GM19099 (cell line): Measurements from ENCODE around the gene AIF1.

ENCODE experiments used
- POLR2A ChIP-seq: IDR thresholded peaks from 3 replicates; pipeline ENCODE4 v1.6.1; 2011; ENCODE audit warnings: low read depth; ENCODE audit not compliant: insufficient read length; ENCODE audit errors: extremely low read depth

Gene AIF1

DNA sequence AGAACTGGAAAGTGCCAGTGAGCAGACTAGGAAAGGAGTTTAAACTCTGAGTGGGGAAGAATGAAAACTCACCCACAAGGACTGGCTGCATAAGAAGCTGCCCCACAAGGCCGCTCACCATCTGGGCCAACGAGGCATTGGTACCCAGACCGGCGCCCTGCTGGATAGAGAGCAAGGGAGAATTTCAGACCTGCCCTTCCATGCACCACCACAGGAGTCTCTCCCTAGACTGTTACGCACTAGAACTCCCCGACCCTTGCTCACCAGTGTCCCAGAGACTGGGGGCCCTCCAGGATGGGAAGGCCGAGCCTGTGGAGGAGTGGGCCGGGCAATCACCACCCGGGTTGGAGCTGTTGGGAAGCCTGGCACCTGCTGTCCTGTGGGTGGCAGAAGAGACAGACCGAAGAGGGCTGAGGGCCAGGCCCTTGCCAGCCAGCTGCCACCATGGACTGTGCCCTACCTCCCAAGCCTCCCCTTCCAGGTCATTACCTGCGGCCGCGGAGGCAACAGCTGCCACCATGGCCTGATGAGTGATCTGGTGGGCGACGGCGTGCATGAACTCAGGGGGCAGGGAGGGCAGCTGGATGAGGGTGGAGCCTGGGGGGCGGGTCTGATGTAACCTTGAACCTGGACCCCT, 28.9 kb downstream of the AIF1 start:
- TF ChIP-seq POLR2A, result no peak

DNA sequence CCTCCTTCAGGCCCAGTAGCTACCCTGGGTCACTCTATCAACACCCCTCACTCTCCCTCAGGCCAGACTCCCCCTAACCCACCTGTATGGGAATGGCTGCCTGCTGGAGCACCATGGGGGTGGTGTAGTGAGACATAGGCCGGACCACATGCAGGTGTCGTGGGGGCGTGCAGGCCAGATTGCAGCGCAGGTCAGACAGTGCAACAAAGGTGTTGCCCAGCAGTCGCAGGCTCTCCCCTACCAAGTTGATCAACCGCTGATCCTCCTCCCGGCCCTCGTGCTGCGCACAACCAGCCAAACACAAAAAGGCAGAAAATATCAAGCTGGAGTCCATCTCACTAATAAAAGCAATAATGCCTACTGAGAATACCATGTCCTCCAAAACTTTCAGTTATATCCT, 30.3 kb downstream of the AIF1 start:
- TF ChIP-seq POLR2A, result no peak

DNA sequence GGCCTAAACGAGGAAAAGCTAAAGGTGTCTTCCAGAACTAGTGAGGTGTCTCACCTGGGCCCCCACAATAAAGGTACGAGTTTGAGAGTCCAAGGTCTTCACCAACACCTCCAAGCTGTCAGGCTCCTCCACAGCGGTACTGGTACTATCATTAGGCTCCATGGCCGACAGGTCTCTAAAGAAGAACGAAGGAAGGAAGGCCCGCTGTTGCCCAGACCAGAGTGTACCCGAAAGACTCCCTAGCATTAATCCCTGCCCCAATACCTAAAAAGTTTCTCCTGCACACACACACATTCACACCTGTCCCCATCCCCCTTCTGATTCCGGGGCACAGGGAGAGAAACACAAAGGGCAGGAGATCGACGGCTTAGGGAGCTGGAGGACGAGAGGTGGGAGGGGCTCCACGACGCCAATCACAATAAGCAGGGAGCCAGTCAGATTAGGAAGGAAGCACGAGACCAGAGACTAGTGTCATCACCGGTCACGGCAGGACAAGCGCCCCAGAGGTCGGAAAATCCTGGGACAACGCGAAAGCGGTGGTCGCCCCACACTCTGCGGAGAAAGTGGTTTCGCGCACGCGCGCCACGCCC, 36.7 kb downstream of the AIF1 start:
- no peak for TF ChIP-seq POLR2A

DNA sequence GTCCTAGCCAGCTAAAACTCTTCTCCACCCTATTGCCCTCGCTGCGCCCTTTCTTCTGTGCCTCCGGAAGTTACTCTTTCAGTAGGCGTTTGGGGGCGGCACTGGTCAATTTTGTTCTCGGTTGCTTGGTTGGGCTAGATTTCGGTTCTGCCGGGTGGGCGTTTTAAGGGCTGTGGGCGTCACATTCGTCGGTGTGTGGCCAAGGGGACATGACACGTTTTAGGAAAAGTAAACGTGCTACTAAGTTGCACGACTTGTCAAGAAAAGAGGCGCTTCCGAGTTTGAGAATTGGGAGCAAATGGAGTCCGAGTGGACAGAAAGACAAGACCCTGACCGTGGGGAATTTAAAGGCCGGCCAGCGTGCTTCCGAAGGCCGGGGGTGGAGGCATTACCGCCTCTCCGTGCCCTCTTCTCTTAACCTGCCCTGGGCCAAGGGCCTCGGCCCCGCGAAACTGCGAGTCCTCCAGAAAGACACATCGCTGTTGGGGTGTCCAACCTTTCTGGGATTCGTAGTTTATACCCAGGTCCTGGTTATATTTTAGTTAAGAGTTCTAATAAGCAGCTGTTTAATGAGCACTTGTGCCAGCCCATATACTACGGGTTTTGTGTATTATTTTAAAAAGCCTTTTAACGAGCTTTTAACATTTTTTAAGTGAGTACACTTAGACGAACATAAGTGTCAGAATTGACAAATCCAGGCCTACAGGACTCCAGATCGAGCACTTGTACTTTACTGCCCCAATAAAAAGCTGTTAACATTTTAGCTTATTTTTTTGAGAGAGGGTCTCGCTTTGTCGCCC, 38.1 kb downstream of the AIF1 start:
- TF ChIP-seq POLR2A, result peak; percentile 45

DNA sequence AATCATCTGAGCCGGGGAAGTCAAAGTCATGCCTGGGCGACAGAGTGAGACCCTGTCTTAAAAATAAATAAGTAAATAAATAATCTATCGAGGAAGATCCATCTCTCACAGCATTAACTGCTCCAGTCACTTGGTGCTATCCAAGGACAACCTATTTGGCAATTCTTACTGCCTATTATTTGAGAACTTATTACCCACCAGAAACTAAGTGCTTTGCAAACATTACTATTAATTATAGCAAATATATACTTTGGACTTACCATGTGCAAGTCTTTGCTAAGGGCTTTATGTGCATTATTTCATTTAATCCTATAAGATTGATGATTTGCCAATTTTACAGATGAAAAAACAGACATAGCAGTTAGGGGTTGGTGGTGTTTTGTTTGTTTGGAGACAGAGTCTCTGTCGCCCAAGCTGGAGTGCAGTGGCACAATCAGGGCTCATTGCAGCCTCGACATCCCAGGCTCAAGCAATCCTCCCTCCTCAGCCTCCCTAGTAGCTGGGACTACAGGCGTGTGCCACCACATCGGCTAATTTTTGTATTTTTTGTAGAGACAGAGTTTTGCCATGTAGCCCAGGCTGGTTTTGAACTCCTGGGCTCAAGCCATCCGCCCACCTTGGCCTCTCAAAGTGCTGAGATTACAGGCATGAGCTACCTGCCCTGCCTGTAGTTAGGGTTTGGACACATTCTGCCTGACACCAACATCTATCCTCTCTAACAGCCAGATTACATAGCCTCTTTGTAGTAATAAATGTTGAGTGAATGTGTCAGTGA, 39.7 kb downstream of the AIF1 start:
- no peak for TF ChIP-seq POLR2A

DNA sequence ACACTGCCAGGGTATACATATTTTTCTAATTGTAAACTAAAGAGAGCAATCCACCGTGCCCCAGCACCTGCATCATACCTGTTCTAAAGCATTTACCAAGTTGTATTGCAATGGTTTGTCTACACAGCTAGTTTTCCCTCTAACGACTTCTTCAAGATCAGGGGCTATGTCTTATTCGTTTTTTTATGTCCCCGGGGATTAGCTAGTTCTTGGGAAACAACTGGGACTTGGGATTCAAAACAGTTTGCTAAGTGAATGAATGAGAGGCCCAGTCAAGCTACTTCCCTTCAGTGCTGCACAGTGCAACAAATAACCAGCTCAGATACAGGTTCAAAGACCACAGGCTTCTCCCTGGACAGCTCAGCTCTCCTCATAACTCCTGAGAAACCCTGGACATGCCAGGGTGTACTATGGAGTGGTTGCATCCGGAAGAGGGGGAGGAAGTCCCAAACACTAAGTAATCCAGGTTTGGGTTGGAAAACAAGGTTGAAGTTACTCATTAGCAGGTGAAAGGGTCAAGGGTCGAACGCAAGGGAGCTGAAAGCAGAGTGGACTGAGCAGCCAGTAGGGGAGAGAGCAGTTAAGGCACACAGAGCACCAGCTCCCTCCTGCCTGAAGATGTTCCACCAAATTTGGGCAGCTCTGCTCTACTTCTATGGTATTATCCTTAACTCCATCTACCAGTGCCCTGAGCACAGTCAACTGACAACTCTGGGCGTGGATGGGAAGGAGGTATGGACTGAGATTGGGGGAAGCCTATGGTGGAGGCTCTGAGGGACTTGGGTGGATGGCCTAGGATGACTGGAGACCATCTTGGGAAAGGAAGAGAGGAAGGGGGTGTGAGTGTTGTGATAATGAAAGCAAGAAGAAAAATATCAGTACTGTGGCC, 40.6 kb downstream of the AIF1 start, which contains the start of gene APOM:
APOM (plus strand) TSS at position 546 of the 889 bp plus-strand sequence; CDS start at position 619, 73 bp downstream.
- TF ChIP-seq POLR2A, result no peak

DNA sequence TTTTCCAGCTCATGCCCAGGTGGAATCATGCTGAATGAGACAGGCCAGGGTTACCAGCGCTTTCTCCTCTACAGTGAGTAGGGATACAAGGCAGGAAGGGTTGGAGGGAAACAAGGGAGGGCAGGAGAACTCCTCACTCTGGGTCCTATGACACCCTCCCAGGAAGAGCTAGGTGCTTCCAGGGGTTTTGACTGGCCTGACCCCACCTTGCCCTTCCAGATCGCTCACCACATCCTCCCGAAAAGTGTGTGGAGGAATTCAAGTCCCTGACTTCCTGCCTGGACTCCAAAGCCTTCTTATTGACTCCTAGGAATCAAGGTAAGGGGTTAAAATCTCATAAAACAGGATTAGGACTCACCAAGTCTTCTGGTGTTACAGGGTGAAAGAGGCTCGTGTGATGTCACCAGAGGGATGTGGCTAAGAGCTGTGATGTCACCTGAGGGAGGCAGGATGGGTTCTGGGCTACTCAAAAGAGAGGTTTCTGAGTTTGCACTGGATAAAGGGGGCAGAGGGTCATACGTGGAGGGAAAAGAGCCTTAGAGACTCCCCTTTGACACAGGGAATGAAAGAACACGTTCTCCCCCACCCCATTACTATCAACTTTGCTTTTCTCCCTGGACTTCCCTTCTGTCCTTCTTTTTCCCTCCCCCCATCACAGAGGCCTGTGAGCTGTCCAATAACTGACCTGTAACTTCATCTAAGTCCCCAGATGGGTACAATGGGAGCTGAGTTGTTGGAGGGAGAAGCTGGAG, 42.5 kb downstream of the AIF1 start:
- no peak for TF ChIP-seq POLR2A

DNA sequence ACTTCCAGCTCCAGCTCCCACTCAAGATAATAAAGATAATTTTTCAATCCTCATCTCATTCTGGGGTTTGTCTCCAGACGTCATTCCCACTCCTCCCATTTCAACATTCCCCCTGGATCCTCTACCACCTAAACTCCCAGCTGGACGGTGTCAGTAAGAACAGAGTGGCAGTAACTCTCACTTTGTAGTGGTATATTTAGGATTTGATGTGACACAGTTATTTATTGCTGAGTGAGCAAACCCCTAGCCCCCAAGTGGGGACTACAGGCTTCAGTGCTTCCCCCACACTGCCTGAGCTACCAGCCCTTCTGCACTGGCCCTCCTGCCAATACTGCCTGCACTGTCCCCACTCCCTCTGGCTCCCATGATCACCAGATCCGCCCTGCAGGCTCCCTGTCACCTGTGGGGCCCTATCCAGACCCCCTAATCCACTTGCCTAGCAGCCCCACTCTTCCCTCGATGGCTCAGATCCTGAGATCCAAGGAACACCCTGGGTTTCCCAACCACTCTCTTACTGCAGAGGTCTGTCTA, 43.2 kb downstream of the AIF1 start:
- TF ChIP-seq POLR2A, result no peak

DNA sequence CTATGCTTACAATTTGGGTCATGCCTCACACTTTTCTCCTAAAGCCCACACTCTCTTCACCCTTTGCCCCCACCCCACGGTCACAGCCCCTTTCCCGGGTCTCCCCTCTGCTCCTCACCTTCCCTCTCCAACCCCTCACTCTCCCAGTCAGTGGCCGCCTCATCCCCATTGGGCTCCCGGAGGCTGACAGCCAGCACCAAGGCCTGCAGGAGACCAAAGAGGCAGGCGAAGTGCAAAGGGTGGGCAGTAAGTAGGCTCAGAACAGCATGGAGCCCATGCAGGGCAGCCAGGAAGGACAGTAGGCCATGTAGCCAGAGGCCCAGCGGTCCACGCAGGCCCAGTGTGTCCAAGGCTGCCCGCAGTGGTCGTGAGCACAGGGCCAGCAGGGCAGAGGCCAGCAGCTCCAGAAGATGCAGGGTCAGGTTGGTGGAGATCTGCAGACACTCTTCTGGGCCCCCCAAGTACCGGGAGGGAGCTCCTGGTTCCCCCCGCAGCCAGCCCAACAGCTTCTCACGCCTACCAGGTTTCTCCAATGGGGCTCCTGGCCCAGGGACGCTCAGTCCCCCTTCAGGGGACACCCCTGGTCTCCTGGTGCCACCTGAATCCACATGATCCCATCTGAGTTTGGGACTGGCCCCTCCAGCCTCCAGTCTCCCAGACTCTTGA, 44.1 kb downstream of the AIF1 start:
- no peak for TF ChIP-seq POLR2A

DNA sequence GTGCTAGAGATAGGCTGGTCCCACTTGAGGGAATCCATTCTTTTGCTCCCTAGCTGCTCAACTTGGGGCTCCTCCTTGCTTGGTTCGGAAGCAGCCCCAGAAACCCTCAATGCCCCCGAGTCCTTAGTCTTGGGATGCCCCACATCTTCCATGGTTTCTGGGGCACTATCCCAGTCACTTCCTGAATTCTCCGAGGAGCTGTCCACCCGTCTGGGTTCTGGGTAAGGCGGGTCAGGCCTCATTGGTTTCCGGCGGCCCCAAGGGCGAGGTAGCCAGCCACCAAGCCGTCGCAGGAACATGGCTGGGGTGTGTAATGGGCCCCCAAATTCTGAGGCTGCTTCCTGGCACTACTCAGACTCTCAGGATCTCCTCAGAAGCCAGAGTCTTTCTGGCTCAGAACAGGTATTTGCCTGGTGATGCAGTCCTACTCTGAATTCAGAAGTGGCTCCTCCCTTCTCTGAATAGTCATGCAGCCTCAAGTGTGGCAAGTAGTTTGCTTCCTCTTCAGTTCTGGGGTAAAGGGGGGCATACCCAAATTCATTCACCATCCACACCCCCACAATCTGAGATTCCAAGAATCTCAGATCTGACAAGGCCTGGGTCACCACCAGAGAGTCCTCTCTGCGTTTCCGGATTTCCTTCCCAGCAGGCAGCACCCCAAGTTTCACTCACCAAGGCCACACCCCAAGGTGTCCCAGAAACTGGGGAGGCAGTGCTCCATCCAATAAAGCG, 44.8 kb downstream of the AIF1 start:
- no peak for TF ChIP-seq POLR2A

DNA sequence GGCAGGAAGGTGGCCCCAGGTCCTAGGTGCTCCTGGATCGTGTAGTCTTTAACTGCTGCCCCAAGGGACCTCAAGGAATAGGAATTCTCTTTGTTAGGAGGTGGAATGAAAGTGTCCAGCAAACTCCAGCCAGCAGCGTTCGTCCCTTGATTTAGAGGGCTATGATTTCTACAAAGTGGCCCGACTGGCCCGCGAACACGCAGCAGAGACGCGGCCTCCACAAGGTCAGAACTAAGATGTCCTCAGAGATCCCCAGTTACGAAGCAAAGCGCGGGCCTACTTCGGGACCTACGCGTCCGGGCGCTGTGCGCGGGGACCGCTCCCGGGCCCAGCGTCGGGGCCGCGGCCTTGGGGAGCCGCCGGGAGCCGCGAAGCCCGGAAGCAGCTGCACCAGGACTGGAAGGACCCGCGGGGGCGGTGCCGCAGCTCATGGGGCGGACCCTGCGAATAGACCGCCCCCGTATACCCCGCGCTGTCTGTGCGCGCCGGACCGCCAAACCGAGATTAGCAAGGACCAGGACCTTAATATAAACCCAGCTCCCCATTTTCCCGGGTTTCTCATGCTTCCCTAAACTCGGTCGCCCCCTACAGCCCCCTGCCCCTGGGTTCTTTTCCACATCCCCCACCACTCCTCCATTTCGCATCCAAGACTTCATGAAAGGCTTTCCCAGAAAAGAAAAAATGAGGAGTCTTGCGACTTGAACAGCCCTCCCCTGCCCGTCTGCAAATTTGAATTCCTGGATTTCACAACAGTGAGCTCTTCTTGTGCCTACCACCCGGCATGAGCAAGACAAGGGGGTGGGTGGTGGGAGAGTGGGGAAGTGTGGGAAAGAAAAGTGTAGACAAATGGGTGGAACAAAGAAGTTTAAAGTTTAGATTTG, 45.6 kb downstream of the AIF1 start, which contains the start of gene C6orf47:
C6orf47 (minus strand) TSS at position 398 of the 881 bp plus-strand sequence. CDS start 831 bp downstream, outside the sequence.
- TF ChIP-seq POLR2A, result peak; percentile 93
